Measurements from ENCODE around the gene MKNK1.

MKNK1 gene

DNA sequence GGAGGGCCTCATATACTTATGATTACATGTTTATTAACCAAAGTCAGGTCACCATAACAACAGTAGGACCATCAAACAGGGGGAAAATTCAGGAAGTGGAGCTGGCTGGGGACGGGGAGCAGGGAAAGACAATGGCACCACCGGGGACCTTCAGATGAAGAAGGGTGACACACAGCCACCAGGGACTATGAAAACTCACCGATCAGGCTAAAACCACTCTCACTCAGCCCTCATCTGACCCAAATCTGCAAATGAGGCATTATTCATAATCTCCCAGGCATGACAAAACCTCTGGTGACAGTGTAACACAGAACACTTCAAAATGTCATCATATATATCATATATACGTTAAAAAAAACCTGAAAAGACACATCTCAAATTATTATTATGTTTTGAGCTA, 11.2 kb downstream of the MKNK1 start (continued):
- TF ChIP-seq GLI2 (tag by site-specific recombination; IDR thresholded peaks at IDR 0.05; ENCODE audit: borderline replicate concordance, low read depth) (no peak), FEZF1 (tag by site-specific recombination; IDR thresholded peaks at IDR 0.05) (no peak)
- TF ChIP-seq, protein P1, sequence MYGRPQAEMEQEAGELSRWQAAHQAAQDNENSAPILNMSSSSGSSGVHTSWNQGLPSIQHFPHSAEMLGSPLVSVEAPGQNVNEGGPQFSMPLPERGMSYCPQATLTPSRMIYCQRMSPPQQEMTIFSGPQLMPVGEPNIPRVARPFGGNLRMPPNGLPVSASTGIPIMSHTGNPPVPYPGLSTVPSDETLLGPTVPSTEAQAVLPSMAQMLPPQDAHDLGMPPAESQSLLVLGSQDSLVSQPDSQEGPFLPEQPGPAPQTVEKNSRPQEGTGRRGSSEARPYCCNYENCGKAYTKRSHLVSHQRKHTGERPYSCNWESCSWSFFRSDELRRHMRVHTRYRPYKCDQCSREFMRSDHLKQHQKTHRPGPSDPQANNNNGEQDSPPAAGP (tag by site-specific recombination; IDR thresholded peaks at IDR 0.05), result no peak

GRCh38 chr1:46589529-46589928, 14.5 kb downstream of the MKNK1 start:
- TF ChIP-seq, protein P1 (tag by site-specific recombination; IDR thresholded peaks at IDR 0.05), result no peak
- TF ChIP-seq ZNF274 (IDR thresholded peaks at IDR 0.05; ENCODE audit: low read length) (no peak), ZNF274 (tag by site-specific recombination; IDR thresholded peaks at IDR 0.05; ENCODE audit: borderline replicate concordance) (peak; percentile 31; the same call in 1 of the 2 replicates)
- CTCF ChIA-PET, result no interaction called here
- H3K4me3 ChIP-seq (ENCODE audit: low read depth, low read length), result no peak overlapping the region
- POLR2A ChIA-PET, result interaction anchor here (2.2 kb wide), 1 partner anchor 14 kb away, joined by 7 read pairs; the partner anchor contains the start of gene MKNK1
- H3K4me1 ChIP-seq (ENCODE audit: control insufficient read depth, insufficient read depth, low read length), result no peaks in the 10 kb centered on the region
- H3K36me3 ChIP-seq (ENCODE audit: control insufficient read depth in 2 of 2, insufficient read depth in 1 of 2, low read length in 2 of 2), result peaks cover 10 to 82% of the 10 kb centered on the region in 2 experiments
- no peak overlapping the region for H3K27ac ChIP-seq (ENCODE audit: extremely low read depth, low read depth, low read length)
- no peaks in the 10 kb centered on the region for H3K9me3 ChIP-seq (ENCODE audit: control insufficient read depth, insufficient read depth, low read depth, low read length)

DNA sequence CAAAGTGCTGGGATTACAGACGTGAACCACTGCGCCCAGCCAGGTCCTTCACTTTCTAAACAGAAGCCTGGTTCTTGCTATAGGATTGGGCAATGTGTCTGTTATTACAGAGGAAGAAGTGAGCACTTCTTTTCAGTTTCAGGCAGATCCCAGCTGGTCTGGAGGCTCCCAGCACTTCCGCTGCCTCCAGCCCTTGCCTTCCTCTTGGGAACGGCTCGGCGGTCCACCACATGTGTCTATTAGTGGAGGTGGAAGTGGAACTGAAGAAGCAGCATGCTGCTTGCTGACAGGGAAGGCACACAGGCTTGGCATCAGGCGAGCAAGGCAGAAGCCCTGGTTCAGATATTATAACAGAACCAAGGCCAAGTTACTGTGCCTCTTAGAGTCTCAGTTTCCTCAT, 17.0 kb downstream of the MKNK1 start:
- H3K4me1 ChIP-seq (ENCODE audit: control insufficient read depth, insufficient read depth, low read length), result no peaks in the 10 kb centered on the region
- POLR2A ChIA-PET, result no interaction called here
- H3K27ac ChIP-seq (ENCODE audit: extremely low read depth, low read depth, low read length), result no peak overlapping the region
- H3K9me3 ChIP-seq (ENCODE audit: control insufficient read depth, insufficient read depth, low read depth, low read length), result no peaks in the 10 kb centered on the region
- H3K36me3 ChIP-seq (ENCODE audit: control insufficient read depth in 2 of 2, insufficient read depth in 1 of 2, low read length in 2 of 2), result peaks cover 3 to 83% of the 10 kb centered on the region in 2 experiments; a peak in 2 of 3 replicates
- no peak for TF ChIP-seq ZFP69B (tag by site-specific recombination; IDR thresholded peaks at IDR 0.05)
- TF ChIP-seq EGR2 (tag by site-specific recombination; IDR thresholded peaks at IDR 0.05; ENCODE audit: low read depth), result no peak
- no peak for TF ChIP-seq PBX3 (CRISPR knock-in tag; IDR thresholded peaks at IDR 0.05)
- TF ChIP-seq ZNF555 (tag by site-specific recombination; conservative IDR thresholded peaks at IDR 0.05), result no peak
- no peak for TF ChIP-seq ZNF354C (tag by site-specific recombination; IDR thresholded peaks at IDR 0.05; ENCODE audit: borderline replicate concordance, low read depth)
- no peak for TF ChIP-seq ZNF791 (tag by site-specific recombination; IDR thresholded peaks at IDR 0.05)
- no peak for TF ChIP-seq ZNF157 (tag by site-specific recombination; IDR thresholded peaks at IDR 0.05)
- TF ChIP-seq ZBTB8A (tag by site-specific recombination; IDR thresholded peaks at IDR 0.05), result no peak
- CTCF ChIA-PET, result no interaction called here
- no peak overlapping the region for H3K4me3 ChIP-seq (ENCODE audit: low read depth, low read length)

DNA sequence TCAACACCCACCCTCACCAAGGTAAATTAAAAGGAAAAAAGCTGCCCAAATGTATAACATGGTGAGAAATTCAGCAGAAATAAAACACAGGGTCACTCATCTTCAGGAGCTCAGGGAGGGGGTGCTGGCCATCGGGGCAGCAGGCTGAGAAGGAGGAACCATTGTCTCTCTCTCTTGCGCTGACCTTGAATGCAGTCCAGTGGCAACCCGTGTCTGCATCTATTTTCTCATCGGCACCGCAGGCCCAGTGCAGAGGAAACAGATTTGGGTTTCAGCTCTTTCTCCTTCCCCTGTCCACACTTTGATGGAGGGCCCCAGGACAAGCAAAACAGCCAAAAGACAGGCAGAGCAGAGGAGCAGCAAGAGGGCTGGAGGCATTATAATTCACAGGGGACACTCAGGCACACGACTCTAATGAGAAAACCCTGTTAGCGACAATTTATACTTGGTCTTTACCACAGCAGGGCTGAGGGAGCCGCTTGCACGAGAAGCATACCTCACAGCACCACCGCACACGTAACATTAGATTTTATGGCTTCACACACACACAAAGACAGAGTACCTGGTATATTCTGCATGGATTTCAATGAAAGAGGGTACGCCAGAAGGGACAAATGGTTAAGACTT, 18.6 kb downstream of the MKNK1 start:
- no peak overlapping the region for H3K4me3 ChIP-seq (ENCODE audit: low read depth, low read length)
- POLR2A ChIA-PET, result interaction anchor here (0.6 kb wide), 1 partner anchor 57 kb away, joined by 5 read pairs; no protein-coding TSS in a partner anchor
- H3K36me3 ChIP-seq (ENCODE audit: control insufficient read depth in 2 of 2, insufficient read depth in 1 of 2, low read length in 2 of 2), result peaks cover 12 to 80% of the 10 kb centered on the region in 2 experiments; a peak in 2 of 3 replicates
- H3K4me1 ChIP-seq (ENCODE audit: control insufficient read depth, insufficient read depth, low read length), result no peaks in the 10 kb centered on the region
- CTCF ChIA-PET, result no interaction called here
- H3K27ac ChIP-seq (ENCODE audit: extremely low read depth, low read depth, low read length), result no peak overlapping the region
- H3K9me3 ChIP-seq (ENCODE audit: control insufficient read depth, insufficient read depth, low read depth, low read length), result no peaks in the 10 kb centered on the region
- TF ChIP-seq ZNF221 (tag by site-specific recombination; IDR thresholded peaks at IDR 0.05; ENCODE audit: borderline replicate concordance) (no peak), KLF16 (tag by site-specific recombination; IDR thresholded peaks at IDR 0.05) (no peak), ZNF561 (tag by site-specific recombination; IDR thresholded peaks at IDR 0.05; ENCODE audit: borderline replicate concordance) (no peak)
- TF ChIP-seq, protein P2, sequence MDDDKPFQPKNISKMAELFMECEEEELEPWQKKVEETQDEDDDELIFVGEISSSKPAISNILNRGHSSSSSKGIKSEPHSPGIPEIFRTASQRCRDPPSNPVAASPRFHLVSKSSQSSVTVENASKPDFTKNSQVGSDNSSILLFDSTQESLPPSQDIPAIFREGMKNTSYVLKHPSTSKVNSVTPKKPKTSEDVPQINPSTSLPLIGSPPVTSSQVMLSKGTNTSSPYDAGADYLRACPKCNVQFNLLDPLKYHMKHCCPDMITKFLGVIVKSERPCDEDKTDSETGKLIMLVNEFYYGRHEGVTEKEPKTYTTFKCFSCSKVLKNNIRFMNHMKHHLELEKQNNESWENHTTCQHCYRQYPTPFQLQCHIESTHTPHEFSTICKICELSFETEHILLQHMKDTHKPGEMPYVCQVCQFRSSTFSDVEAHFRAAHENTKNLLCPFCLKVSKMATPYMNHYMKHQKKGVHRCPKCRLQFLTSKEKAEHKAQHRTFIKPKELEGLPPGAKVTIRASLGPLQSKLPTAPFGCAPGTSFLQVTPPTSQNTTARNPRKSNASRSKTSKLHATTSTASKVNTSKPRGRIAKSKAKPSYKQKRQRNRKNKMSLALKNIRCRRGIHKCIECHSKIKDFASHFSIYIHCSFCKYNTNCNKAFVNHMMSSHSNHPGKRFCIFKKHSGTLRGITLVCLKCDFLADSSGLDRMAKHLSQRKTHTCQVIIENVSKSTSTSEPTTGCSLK (tag by site-specific recombination; IDR thresholded peaks at IDR 0.05), result no peak
- TF ChIP-seq, protein P3, sequence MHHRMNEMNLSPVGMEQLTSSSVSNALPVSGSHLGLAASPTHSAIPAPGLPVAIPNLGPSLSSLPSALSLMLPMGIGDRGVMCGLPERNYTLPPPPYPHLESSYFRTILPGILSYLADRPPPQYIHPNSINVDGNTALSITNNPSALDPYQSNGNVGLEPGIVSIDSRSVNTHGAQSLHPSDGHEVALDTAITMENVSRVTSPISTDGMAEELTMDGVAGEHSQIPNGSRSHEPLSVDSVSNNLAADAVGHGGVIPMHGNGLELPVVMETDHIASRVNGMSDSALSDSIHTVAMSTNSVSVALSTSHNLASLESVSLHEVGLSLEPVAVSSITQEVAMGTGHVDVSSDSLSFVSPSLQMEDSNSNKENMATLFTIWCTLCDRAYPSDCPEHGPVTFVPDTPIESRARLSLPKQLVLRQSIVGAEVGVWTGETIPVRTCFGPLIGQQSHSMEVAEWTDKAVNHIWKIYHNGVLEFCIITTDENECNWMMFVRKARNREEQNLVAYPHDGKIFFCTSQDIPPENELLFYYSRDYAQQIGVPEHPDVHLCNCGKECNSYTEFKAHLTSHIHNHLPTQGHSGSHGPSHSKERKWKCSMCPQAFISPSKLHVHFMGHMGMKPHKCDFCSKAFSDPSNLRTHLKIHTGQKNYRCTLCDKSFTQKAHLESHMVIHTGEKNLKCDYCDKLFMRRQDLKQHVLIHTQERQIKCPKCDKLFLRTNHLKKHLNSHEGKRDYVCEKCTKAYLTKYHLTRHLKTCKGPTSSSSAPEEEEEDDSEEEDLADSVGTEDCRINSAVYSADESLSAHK (tag by site-specific recombination; IDR thresholded peaks at IDR 0.05), result no peak
- TF ChIP-seq, protein P4, sequence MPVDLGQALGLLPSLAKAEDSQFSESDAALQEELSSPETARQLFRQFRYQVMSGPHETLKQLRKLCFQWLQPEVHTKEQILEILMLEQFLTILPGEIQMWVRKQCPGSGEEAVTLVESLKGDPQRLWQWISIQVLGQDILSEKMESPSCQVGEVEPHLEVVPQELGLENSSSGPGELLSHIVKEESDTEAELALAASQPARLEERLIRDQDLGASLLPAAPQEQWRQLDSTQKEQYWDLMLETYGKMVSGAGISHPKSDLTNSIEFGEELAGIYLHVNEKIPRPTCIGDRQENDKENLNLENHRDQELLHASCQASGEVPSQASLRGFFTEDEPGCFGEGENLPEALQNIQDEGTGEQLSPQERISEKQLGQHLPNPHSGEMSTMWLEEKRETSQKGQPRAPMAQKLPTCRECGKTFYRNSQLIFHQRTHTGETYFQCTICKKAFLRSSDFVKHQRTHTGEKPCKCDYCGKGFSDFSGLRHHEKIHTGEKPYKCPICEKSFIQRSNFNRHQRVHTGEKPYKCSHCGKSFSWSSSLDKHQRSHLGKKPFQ (tag by site-specific recombination; IDR thresholded peaks at IDR 0.05), result no peak

All from HEK293 (cell line).